LNCAP (cell line): ENCODE data around the gene ADAM11.
A peak's percentile ranks its signal among the peaks of the same experiment; 100 is the strongest.

Experiments used
- CTCF ChIP-seq: fragments of 450-650 bp; IDR thresholded peaks from 2 replicates; pipeline ENCODE4 v1.5.1; 2017; ENCODE audit warnings: mild to moderate bottlenecking

The ADAM11 gene

GRCh38 chr17:44769230-44769629 is 10.4 kb downstream of the ADAM11 start:
- no peak for TF ChIP-seq CTCF

GRCh38 chr17:44769647-44770084 is 10.9 kb downstream of the ADAM11 start:
- TF ChIP-seq CTCF, result no peak

GRCh38 chr17:44770166-44770925 is 11.6 kb downstream of the ADAM11 start:
- TF ChIP-seq CTCF, result no peak

GRCh38 chr17:44772308-44773045 is 13.7 kb downstream of the ADAM11 start:
- no peak for TF ChIP-seq CTCF

GRCh38 chr17:44773140-44773539 is 14.4 kb downstream of the ADAM11 start:
- TF ChIP-seq CTCF, result no peak

- TF ChIP-seq CTCF, result peak; percentile 94
Measured at GRCh38 chr17:44774271-44775135, 15.7 kb downstream of the ADAM11 start.

- TF ChIP-seq CTCF, result peak; percentile 2; the same call in 1 of the 2 replicates
Measured at GRCh38 chr17:44775136-44775837, 16.5 kb downstream of the ADAM11 start.
